Stomach (tissue), 4 donors: ENCODE data around the gene PKD1L1.

Source experiments
- POLR2AphosphoS5 ChIP-seq, 3 donors: sonication (generic); formaldehyde crosslinking; IDR thresholded peaks; one replicate each; pipeline ENCODE4 v1.6.1; 2016; ENCODE audit warnings: antibody characterized with exemption in 3 of 3
- TF ChIP-seq, protein P1 (sequence below), 7 experiments: fragments of 450-650 bp in 4 of 7; fragments of 200-600 bp in 3 of 7; sonication (generic) in 3 of 7; IDR thresholded peaks; one replicate each; pipeline ENCODE4 v1.5.1; 2016 to 2019; ENCODE audit warnings: antibody characterized with exemption in 7 of 7, control low read depth in 2 of 7, mild to moderate bottlenecking in 1 of 7

- TF ChIP-seq, protein P1, sequence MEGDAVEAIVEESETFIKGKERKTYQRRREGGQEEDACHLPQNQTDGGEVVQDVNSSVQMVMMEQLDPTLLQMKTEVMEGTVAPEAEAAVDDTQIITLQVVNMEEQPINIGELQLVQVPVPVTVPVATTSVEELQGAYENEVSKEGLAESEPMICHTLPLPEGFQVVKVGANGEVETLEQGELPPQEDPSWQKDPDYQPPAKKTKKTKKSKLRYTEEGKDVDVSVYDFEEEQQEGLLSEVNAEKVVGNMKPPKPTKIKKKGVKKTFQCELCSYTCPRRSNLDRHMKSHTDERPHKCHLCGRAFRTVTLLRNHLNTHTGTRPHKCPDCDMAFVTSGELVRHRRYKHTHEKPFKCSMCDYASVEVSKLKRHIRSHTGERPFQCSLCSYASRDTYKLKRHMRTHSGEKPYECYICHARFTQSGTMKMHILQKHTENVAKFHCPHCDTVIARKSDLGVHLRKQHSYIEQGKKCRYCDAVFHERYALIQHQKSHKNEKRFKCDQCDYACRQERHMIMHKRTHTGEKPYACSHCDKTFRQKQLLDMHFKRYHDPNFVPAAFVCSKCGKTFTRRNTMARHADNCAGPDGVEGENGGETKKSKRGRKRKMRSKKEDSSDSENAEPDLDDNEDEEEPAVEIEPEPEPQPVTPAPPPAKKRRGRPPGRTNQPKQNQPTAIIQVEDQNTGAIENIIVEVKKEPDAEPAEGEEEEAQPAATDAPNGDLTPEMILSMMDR (IDR thresholded peaks at IDR 0.05), result no peak
- TF ChIP-seq POLR2AphosphoS5 (IDR thresholded peaks at IDR 0.05), result no peak
These were observed 25.5 kb upstream of the PKD1L1 start for GRCh38 chr7:47973739-47974138.
